Neural cell (in vitro differentiated cells): Measurements from ENCODE around the gene UBE3B. TPM values are rescaled to one million over a fixed set of nuclear protein-coding genes. Genes with fewer than 3 reads are reported as not detected.
"Not testable (repeated sequence)": the region's sequence is repeated elsewhere in the genome, so short reads cannot be mapped to it uniquely, and the experiment has no call there.

Source experiments
- H2AFZ ChIP-seq: fragments of 200-600, 300-800 bp; sonication (generic), shearing (Covaris generic); 2 replicates; pipeline ENCODE4 v1.6.0; 2014; ENCODE audit warnings: low read depth, mild to moderate bottlenecking, antibody characterized with exemption, low read length, moderate library complexity
- H3F3A ChIP-seq: fragments of 200-600 bp; shearing (Covaris generic); 2 replicates; pipeline ENCODE4 v1.6.1; 2016; ENCODE audit warnings: mild to moderate bottlenecking, moderate library complexity, mixed read lengths, antibody characterized with exemption, low read length; ENCODE audit not compliant: insufficient read depth, poor library complexity, severe bottlenecking
- H3K27ac ChIP-seq: fragments of 200-600, 300-800 bp; sonication (generic), shearing (Covaris generic); 2 replicates; pipeline ENCODE4 v1.5.1; 2014; ENCODE audit warnings: mild to moderate bottlenecking, low read length, moderate library complexity
- H3K27me3 ChIP-seq: fragments of 300-800, 200-600 bp; sonication (generic), shearing (Covaris generic); 2 replicates; pipeline ENCODE4 v1.6.0; 2014; ENCODE audit warnings: mild to moderate bottlenecking, low read depth, low read length, moderate library complexity; ENCODE audit not compliant: insufficient read depth
- H3K36me3 ChIP-seq: fragments of 300-800, 200-600 bp; sonication (generic), shearing (Covaris generic); 2 replicates; pipeline ENCODE4 v1.5.1; 2014; ENCODE audit warnings: mild to moderate bottlenecking, antibody characterized with exemption, low read length, moderate library complexity; ENCODE audit not compliant: insufficient read depth
- H3K4me2 ChIP-seq: fragments of 300-800, 200-600 bp; sonication (generic), shearing (Covaris generic); 2 replicates; pipeline ENCODE4 v1.6.0; 2014; ENCODE audit warnings: mild to moderate bottlenecking, low read length
- H3K4me3 ChIP-seq: fragments of 300-800, 200-600 bp; sonication (generic), shearing (Covaris generic); 2 replicates; pipeline ENCODE4 v1.5.1; 2014; ENCODE audit warnings: mild to moderate bottlenecking, low read length, moderate library complexity
- H3K79me2 ChIP-seq: fragments of 200-600 bp; shearing (Covaris generic); replicated peaks from 2 replicates; pipeline ENCODE4 v1.6.0; 2014; ENCODE audit warnings: mild to moderate bottlenecking, low read length, moderate library complexity; ENCODE audit not compliant: insufficient read depth
- H3K9ac ChIP-seq: fragments of 300-800, 200-600 bp; sonication (generic), shearing (Covaris generic); 2 replicates; pipeline ENCODE4 v1.6.1; 2016; ENCODE audit warnings: mild to moderate bottlenecking, low read length, mixed read lengths
- H3K9me2 ChIP-seq: fragments of 200-600 bp; shearing (Covaris generic); 2 replicates; pipeline ENCODE4 v1.6.1; 2016; ENCODE audit warnings: mild to moderate bottlenecking, low read length, mixed read lengths; ENCODE audit not compliant: insufficient read depth
- H3K9me3 ChIP-seq: fragments of 200-600, 300-800 bp; sonication (generic), shearing (Covaris generic); 2 replicates; pipeline ENCODE4 v1.6.1; 2016; ENCODE audit warnings: mild to moderate bottlenecking, mixed run types, low read length, moderate library complexity, mixed read lengths
- H4K20me1 ChIP-seq: fragments of 200-600 bp; shearing (Covaris generic); 2 replicates; pipeline ENCODE4 v1.6.1; 2016; ENCODE audit warnings: mild to moderate bottlenecking, mixed run types; ENCODE audit not compliant: insufficient read depth
- CTCF ChIP-seq: fragments of 450-650 bp; IDR thresholded peaks from 2 replicates; pipeline ENCODE4 v1.5.1; 2014; ENCODE audit warnings: antibody characterized with exemption, mild to moderate bottlenecking, moderate library complexity; ENCODE audit not compliant: poor library complexity, severe bottlenecking
- EP300 ChIP-seq: fragments of 450-650 bp; conservative IDR thresholded peaks from 2 replicates; pipeline ENCODE4 v1.6.1; 2014; ENCODE audit warnings: antibody characterized with exemption, mild to moderate bottlenecking, moderate library complexity; ENCODE audit not compliant: poor library complexity, severe bottlenecking
- EZH2 ChIP-seq: fragments of 200-600, 300-800 bp; shearing (Covaris generic), sonication (generic); IDR thresholded peaks from 2 replicates; pipeline ENCODE4 v1.6.1; 2014; ENCODE audit warnings: antibody characterized with exemption, low read length, borderline replicate concordance, mild to moderate bottlenecking; ENCODE audit not compliant: insufficient read depth, poor library complexity, severe bottlenecking
- MXI1 ChIP-seq: fragments of 450-650 bp; conservative IDR thresholded peaks from 2 replicates; pipeline ENCODE4 v1.6.1; 2014; ENCODE audit warnings: antibody characterized with exemption, mild to moderate bottlenecking; ENCODE audit not compliant: poor library complexity, severe bottlenecking
- POLR2AphosphoS5 ChIP-seq: IDR thresholded peaks from 2 replicates; pipeline ENCODE4 v1.6.1; 2012
- RAD21 ChIP-seq: fragments of 450-650 bp; conservative IDR thresholded peaks from 2 replicates; pipeline ENCODE4 v1.6.1; 2014; ENCODE audit warnings: antibody characterized with exemption, mild to moderate bottlenecking, moderate library complexity
- REST ChIP-seq: IDR thresholded peaks from 2 replicates; pipeline ENCODE4 v1.6.1; 2012; ENCODE audit warnings: borderline replicate concordance
- SMC3 ChIP-seq: fragments of 450-650 bp; conservative IDR thresholded peaks from 2 replicates; pipeline ENCODE4 v1.6.1; 2014; ENCODE audit warnings: antibody characterized with exemption, mild to moderate bottlenecking, moderate library complexity; ENCODE audit not compliant: poor library complexity
- TAF1 ChIP-seq: IDR thresholded peaks from 2 replicates; pipeline ENCODE4 v1.6.1; 2012; ENCODE audit warnings: low read depth
- polyA plus RNA-seq: library from polyadenylated mRNA; depleted of rRNA; stranded (reverse); fragments of >200 nt; gene quantifications from 2 replicates; pipeline ENCODE4 v1.2.3, GENCODE V29; 2014

UBE3B gene
- polyA plus RNA-seq, 1 donor from 2014 or later, result 21.7 TPM

GRCh38 chr12:109439181-109439580, 38.3 kb upstream of the UBE3B start:
- Histone ChIP-seq H3K9ac (no peak overlapping the region), H4K20me1 (no peaks in the 10 kb centered on the region)

GRCh38 chr12:109439951-109440350, 37.5 kb upstream of the UBE3B start:
- H3K79me2 ChIP-seq, result not testable (repeated sequence)

More at GRCh38 chr12:109439181-109439580, 38.3 kb upstream of the UBE3B start:
- Histone ChIP-seq H3K27me3 (no peaks in the 10 kb centered on the region), H2AFZ (no peak overlapping the region), H3K4me2 (no peak overlapping the region), H3K4me3 (no peak overlapping the region), H3K79me2 (no peaks in the 10 kb centered on the region), H3F3A (peaks cover 7% of the 10 kb centered on the region), H3K27ac (peak overlapping the region; percentile 89), H3K9me3 (no peaks in the 10 kb centered on the region), H3K9me2 (no peaks in the 10 kb centered on the region), H3K36me3 (no peaks in the 10 kb centered on the region)
- no peak for TF ChIP-seq SMC3
- TF ChIP-seq TAF1, result no peak
- no peak for TF ChIP-seq EP300
- no peak for TF ChIP-seq EZH2
- no peak for TF ChIP-seq REST
- no peak for TF ChIP-seq RAD21
- no peak for TF ChIP-seq CTCF
- TF ChIP-seq MXI1, result no peak
- no peak for TF ChIP-seq POLR2AphosphoS5

GRCh38 chr12:109440851-109441490, 36.5 kb upstream of the UBE3B start:
- peaks cover 7% of the 10 kb centered on the region for H3F3A ChIP-seq
- peak overlapping the region; percentile 25 for H3K4me2 ChIP-seq
- H2AFZ ChIP-seq, result peak overlapping the region; percentile 3
- H3K4me3 ChIP-seq, result peak overlapping the region; percentile 53
- H3K9me2 ChIP-seq, result no peaks in the 10 kb centered on the region
- peak overlapping the region; percentile 54 for H3K9ac ChIP-seq
- H4K20me1 ChIP-seq, result no peaks in the 10 kb centered on the region
- TF ChIP-seq REST, result peak; percentile 77
- peak; percentile 18 for TF ChIP-seq RAD21
- TF ChIP-seq CTCF, result no peak
- TF ChIP-seq EP300, result peak; percentile 77
- TF ChIP-seq SMC3, result peak; percentile 31
- no peak for TF ChIP-seq TAF1
- TF ChIP-seq MXI1, result peak; percentile 89
- no peak for TF ChIP-seq EZH2
- TF ChIP-seq POLR2AphosphoS5, result peak; percentile 53
- H3K27me3 ChIP-seq, result no peaks in the 10 kb centered on the region
- H3K9me3 ChIP-seq, result no peaks in the 10 kb centered on the region
- H3K27ac ChIP-seq, result peak overlapping the region; percentile 89
- H3K36me3 ChIP-seq, result no peaks in the 10 kb centered on the region
- H3K79me2 ChIP-seq, result no peaks in the 10 kb centered on the region

More at GRCh38 chr12:109439951-109440350, 37.5 kb upstream of the UBE3B start:
- H3K4me3 ChIP-seq, H2AFZ ChIP-seq, H3K27me3 ChIP-seq, H4K20me1 ChIP-seq, H3F3A ChIP-seq, H3K9me2 ChIP-seq, H3K4me2 ChIP-seq, H3K9me3 ChIP-seq, H3K36me3 ChIP-seq: not testable (repeated sequence)
- Histone ChIP-seq H3K27ac (peak overlapping the region; percentile 89), H3K9ac (peak overlapping the region; percentile 50)
